ENCODE results near the gene MAGIX. TPM values are rescaled to one million over a fixed set of nuclear protein-coding genes. Genes with fewer than 3 reads are reported as not detected.
A peak's percentile ranks its signal among the peaks of the same experiment; 100 is the strongest.

Gene MAGIX
- total RNA-seq, 1 donor, result 1.8 TPM

GRCh38 chrX:49191574-49192011 lies 29.0 kb downstream of the MAGIX start:
- Histone ChIP-seq H3K36me3 (ENCODE audit: insufficient read depth, low read length) (no peaks in the 10 kb centered on the region), H3K4me1 (ENCODE audit: insufficient read depth, low read length) (no peaks in the 10 kb centered on the region), H3K27ac (ENCODE audit: low read depth, low read length) (peak overlapping the region; percentile 53), H3K79me2 (ENCODE audit: insufficient read depth, low read length) (no peaks in the 10 kb centered on the region), H4K20me1 (ENCODE audit: insufficient read depth, low read length) (no peaks in the 10 kb centered on the region), H3K4me2 (ENCODE audit: insufficient read depth, low read length) (peak overlapping the region; percentile 84), H3K4me3 (ENCODE audit: insufficient read depth, low read length) (peak overlapping the region; percentile 80), H2AFZ (ENCODE audit: low read length) (peak overlapping the region; percentile 78), H3K27me3 (ENCODE audit: insufficient read depth, low read length) (no peaks in the 10 kb centered on the region), H3K9me3 (ENCODE audit: low read depth, low read length) (no peaks in the 10 kb centered on the region)
- DNase-seq (ENCODE audit: insufficient read length, low spot score, missing footprints), result peak; percentile 41
- no peak for TF ChIP-seq CTCF (IDR thresholded peaks at IDR 0.05; ENCODE audit: extremely low read depth, low read depth, low read length)

GRCh38 chrX:49192722-49193328 lies 30.3 kb downstream of the MAGIX start:
- H3K4me3 ChIP-seq (ENCODE audit: insufficient read depth, low read length), result no peak overlapping the region
- DNase-seq (ENCODE audit: insufficient read length, low spot score, missing footprints), result no peak
- no peak overlapping the region for H3K4me2 ChIP-seq (ENCODE audit: insufficient read depth, low read length)
- no peaks in the 10 kb centered on the region for H3K27me3 ChIP-seq (ENCODE audit: insufficient read depth, low read length)
- no peaks in the 10 kb centered on the region for H3K9me3 ChIP-seq (ENCODE audit: low read depth, low read length)
- no peaks in the 10 kb centered on the region for H4K20me1 ChIP-seq (ENCODE audit: insufficient read depth, low read length)
- no peak overlapping the region for H3K27ac ChIP-seq (ENCODE audit: low read depth, low read length)
- no peaks in the 10 kb centered on the region for H3K79me2 ChIP-seq (ENCODE audit: insufficient read depth, low read length)
- no peaks in the 10 kb centered on the region for H3K36me3 ChIP-seq (ENCODE audit: insufficient read depth, low read length)
- H2AFZ ChIP-seq (ENCODE audit: low read length), result no peak overlapping the region
- H3K4me1 ChIP-seq (ENCODE audit: insufficient read depth, low read length), result no peaks in the 10 kb centered on the region
- TF ChIP-seq CTCF (IDR thresholded peaks at IDR 0.05; ENCODE audit: extremely low read depth, low read depth, low read length), result peak; percentile 65

GRCh38 chrX:49193542-49193964 lies 31.0 kb downstream of the MAGIX start:
- Histone ChIP-seq H3K4me2 (ENCODE audit: insufficient read depth, low read length) (no peak overlapping the region), H3K4me3 (ENCODE audit: insufficient read depth, low read length) (no peak overlapping the region), H2AFZ (ENCODE audit: low read length) (no peak overlapping the region), H3K36me3 (ENCODE audit: insufficient read depth, low read length) (no peaks in the 10 kb centered on the region), H3K27ac (ENCODE audit: low read depth, low read length) (no peak overlapping the region), H3K27me3 (ENCODE audit: insufficient read depth, low read length) (peaks cover 4% of the 10 kb centered on the region), H3K79me2 (ENCODE audit: insufficient read depth, low read length) (no peaks in the 10 kb centered on the region), H3K4me1 (ENCODE audit: insufficient read depth, low read length) (no peaks in the 10 kb centered on the region), H3K9me3 (ENCODE audit: low read depth, low read length) (no peaks in the 10 kb centered on the region), H4K20me1 (ENCODE audit: insufficient read depth, low read length) (no peaks in the 10 kb centered on the region)
- no peak for DNase-seq (ENCODE audit: insufficient read length, low spot score, missing footprints)
- TF ChIP-seq CTCF (IDR thresholded peaks at IDR 0.05; ENCODE audit: extremely low read depth, low read depth, low read length), result no peak

- Histone ChIP-seq H3K4me2 (ENCODE audit: insufficient read depth, low read length) (no peak overlapping the region), H3K36me3 (ENCODE audit: insufficient read depth, low read length) (no peaks in the 10 kb centered on the region), H3K4me3 (ENCODE audit: insufficient read depth, low read length) (no peak overlapping the region), H3K9me3 (ENCODE audit: low read depth, low read length) (no peaks in the 10 kb centered on the region), H2AFZ (ENCODE audit: low read length) (no peak overlapping the region), H3K4me1 (ENCODE audit: insufficient read depth, low read length) (no peaks in the 10 kb centered on the region), H4K20me1 (ENCODE audit: insufficient read depth, low read length) (no peaks in the 10 kb centered on the region), H3K27me3 (ENCODE audit: insufficient read depth, low read length) (peaks cover 4% of the 10 kb centered on the region), H3K79me2 (ENCODE audit: insufficient read depth, low read length) (no peaks in the 10 kb centered on the region), H3K27ac (ENCODE audit: low read depth, low read length) (no peak overlapping the region)
- TF ChIP-seq CTCF (IDR thresholded peaks at IDR 0.05; ENCODE audit: extremely low read depth, low read depth, low read length), result no peak
- DNase-seq (ENCODE audit: insufficient read length, low spot score, missing footprints), result peak; percentile 15
These were observed 35.1 kb downstream of the MAGIX start for GRCh38 chrX:49197543-49198087.
